Panc1 (cell line): Measurements from ENCODE around the gene CHST11.

Experiments used
- POLR2AphosphoS5 ChIP-seq: IDR thresholded peaks from 2 replicates; pipeline ENCODE4 v1.6.1; 2012; ENCODE audit warnings: mild to moderate bottlenecking, low read depth, low read length, moderate library complexity
- TF ChIP-seq, protein P1 (sequence below): fragments of 450-650 bp; IDR thresholded peaks from 2 replicates; pipeline ENCODE4 v1.5.1; 2017; ENCODE audit warnings: mild to moderate bottlenecking
- TF ChIP-seq, protein P2 (sequence below), 2 experiments: IDR thresholded peaks; 2 replicates each; pipeline ENCODE4 v1.6.1; 2011 to 2012; ENCODE audit warnings: low read depth in 2 of 2, control low read depth in 1 of 2, low read length in 1 of 2, mild to moderate bottlenecking in 1 of 2, moderate library complexity in 1 of 2; ENCODE audit not compliant: insufficient read depth in 1 of 2

DNA sequence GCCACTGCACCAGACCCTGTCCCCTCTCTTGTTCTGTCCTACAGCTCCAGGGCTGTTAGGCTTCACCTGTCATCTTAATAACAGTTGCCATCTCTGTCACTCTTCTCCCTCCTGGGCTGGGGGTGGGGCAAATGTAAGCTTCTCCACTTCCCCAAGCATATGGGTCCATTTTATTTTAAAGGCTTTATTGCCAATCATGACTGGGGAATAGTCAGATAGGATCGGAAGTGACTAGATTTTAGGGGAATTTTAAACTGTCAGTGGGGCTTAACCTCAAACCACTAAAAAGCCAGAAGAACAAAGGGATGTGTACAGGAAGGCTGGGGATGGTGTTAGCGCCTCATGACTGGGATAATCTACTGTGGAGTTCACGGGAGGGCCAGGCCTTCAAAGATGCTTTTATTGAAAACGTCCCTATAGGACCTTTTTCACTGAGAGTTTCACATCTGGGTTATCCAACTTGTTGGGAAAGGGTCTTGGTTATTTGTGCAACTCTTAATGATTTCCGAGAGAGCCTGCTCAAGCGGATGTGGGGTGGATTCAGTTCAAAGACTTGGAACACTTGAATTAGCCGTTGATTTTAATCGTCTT lies 41.6 kb downstream of the CHST11 start:
- TF ChIP-seq, protein P1, sequence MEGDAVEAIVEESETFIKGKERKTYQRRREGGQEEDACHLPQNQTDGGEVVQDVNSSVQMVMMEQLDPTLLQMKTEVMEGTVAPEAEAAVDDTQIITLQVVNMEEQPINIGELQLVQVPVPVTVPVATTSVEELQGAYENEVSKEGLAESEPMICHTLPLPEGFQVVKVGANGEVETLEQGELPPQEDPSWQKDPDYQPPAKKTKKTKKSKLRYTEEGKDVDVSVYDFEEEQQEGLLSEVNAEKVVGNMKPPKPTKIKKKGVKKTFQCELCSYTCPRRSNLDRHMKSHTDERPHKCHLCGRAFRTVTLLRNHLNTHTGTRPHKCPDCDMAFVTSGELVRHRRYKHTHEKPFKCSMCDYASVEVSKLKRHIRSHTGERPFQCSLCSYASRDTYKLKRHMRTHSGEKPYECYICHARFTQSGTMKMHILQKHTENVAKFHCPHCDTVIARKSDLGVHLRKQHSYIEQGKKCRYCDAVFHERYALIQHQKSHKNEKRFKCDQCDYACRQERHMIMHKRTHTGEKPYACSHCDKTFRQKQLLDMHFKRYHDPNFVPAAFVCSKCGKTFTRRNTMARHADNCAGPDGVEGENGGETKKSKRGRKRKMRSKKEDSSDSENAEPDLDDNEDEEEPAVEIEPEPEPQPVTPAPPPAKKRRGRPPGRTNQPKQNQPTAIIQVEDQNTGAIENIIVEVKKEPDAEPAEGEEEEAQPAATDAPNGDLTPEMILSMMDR = no peak
- no peak for TF ChIP-seq POLR2AphosphoS5
- TF ChIP-seq, protein P2, sequence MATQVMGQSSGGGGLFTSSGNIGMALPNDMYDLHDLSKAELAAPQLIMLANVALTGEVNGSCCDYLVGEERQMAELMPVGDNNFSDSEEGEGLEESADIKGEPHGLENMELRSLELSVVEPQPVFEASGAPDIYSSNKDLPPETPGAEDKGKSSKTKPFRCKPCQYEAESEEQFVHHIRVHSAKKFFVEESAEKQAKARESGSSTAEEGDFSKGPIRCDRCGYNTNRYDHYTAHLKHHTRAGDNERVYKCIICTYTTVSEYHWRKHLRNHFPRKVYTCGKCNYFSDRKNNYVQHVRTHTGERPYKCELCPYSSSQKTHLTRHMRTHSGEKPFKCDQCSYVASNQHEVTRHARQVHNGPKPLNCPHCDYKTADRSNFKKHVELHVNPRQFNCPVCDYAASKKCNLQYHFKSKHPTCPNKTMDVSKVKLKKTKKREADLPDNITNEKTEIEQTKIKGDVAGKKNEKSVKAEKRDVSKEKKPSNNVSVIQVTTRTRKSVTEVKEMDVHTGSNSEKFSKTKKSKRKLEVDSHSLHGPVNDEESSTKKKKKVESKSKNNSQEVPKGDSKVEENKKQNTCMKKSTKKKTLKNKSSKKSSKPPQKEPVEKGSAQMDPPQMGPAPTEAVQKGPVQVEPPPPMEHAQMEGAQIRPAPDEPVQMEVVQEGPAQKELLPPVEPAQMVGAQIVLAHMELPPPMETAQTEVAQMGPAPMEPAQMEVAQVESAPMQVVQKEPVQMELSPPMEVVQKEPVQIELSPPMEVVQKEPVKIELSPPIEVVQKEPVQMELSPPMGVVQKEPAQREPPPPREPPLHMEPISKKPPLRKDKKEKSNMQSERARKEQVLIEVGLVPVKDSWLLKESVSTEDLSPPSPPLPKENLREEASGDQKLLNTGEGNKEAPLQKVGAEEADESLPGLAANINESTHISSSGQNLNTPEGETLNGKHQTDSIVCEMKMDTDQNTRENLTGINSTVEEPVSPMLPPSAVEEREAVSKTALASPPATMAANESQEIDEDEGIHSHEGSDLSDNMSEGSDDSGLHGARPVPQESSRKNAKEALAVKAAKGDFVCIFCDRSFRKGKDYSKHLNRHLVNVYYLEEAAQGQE (IDR thresholded peaks at IDR 0.05; ENCODE audit: insufficient read depth in 1 of 2, low read depth in 2 of 2, low read length in 1 of 2) = no peak
